K562 (cell line): ENCODE results near the gene ZFP69. TPM values are rescaled to one million over a fixed set of nuclear protein-coding genes. Genes with fewer than 3 reads are reported as not detected.

ENCODE experiments used
- DPF2 ChIP-seq: fragments of 450-650 bp; IDR thresholded peaks from 2 replicates; pipeline ENCODE4 v1.6.1; 2016
- MCM5 ChIP-seq: fragments of 450-650 bp; IDR thresholded peaks from 2 replicates; pipeline ENCODE4 v1.6.1; 2016; ENCODE audit warnings: low read depth
- MNT ChIP-seq, 2 experiments: fragments of 450-650 bp; conservative IDR thresholded peaks; 2 replicates each; pipeline ENCODE4 v1.6.1; 2017; ENCODE audit warnings: mild to moderate bottlenecking in 2 of 2, moderate library complexity in 2 of 2
- PRDM10 ChIP-seq: fragments of 450-650 bp; IDR thresholded peaks from 2 replicates; pipeline ENCODE4 v1.6.1; 2018; ENCODE audit not compliant: partially characterized antibody
- PTRF ChIP-seq: fragments of 450-650 bp; IDR thresholded peaks from 2 replicates; pipeline ENCODE4 v1.6.1; 2016; ENCODE audit warnings: mild to moderate bottlenecking, missing genetic modification characterization, missing compliant biosample characterization
- TEAD4 ChIP-seq, 2 experiments: sonication (generic) in 1 of 2; formaldehyde crosslinking in 1 of 2; IDR thresholded peaks; 2 replicates each; pipeline versions ENCODE4 v1.6.1 to v1.8.0; 2012 to 2022; ENCODE audit warnings: borderline replicate concordance in 1 of 2, inconsistent platforms in 1 of 2, low read length in 1 of 2, mild to moderate bottlenecking in 1 of 2, missing genetic modification reagents in 1 of 2
- ZNF146 ChIP-seq: IDR thresholded peaks from one replicate; pipeline ENCODE4 v1.6.1; 2018; ENCODE audit warnings: missing compliant biosample characterization; ENCODE audit not compliant: unreplicated experiment
- ZNF274 ChIP-seq: IDR thresholded peaks from 2 replicates; pipeline ENCODE4 v1.6.1; 2011; ENCODE audit warnings: low read depth, mild to moderate bottlenecking, low read length, moderate library complexity, borderline replicate concordance
- polyA plus RNA-seq, 8 experiments: library from polyadenylated mRNA; depleted of rRNA in 4 of 8; stranded (reverse) in 5 of 8; unstranded in 3 of 8; fragments of >200 nt; fragmentation: Nextera tagmentation in 2 of 8; fragmentation: Illumina TruSeq in 1 of 8; extraction: Ambion mirVana in 2 of 8; extraction: Trizol in 1 of 8; gene quantifications; 2 replicates each; pipeline versions ENCODE4 v1.2.1 to v1.2.3, GENCODE V29; 2011 to 2014; ENCODE audit warnings: inconsistent platforms in 1 of 8, missing spikeins in 1 of 8
- total RNA-seq, 7 experiments: library from RNA; depleted of rRNA in 6 of 7; stranded (reverse); fragments of >200 nt in 6 of 7; fragmentation: Illumina TruSeq in 2 of 7; extraction: Trizol in 2 of 7; gene quantifications; 2 replicates each; pipeline versions ENCODE4 v1.2.1 to v1.2.3, GENCODE V29; 2011 to 2021; ENCODE audit warnings: low replicate concordance in 1 of 7
- TF ChIP-seq, protein P1 (sequence below), 2 experiments: fragments of 450-650 bp; IDR thresholded peaks; 2 replicates each; pipeline ENCODE4 v1.6.1; 2016; ENCODE audit warnings: mild to moderate bottlenecking in 2 of 2, borderline replicate concordance in 1 of 2, low read depth in 1 of 2, moderate library complexity in 1 of 2
- TF ChIP-seq, protein P2 (sequence below): sonication (generic); formaldehyde crosslinking; IDR thresholded peaks from 2 replicates; pipeline ENCODE4 v1.8.0; 2022; ENCODE audit warnings: mild to moderate bottlenecking, missing genetic modification reagents, borderline replicate concordance

Gene ZFP69
- total and polyA plus RNA-seq, 9 of the 15 experiments (the other 6 are each of a cell fraction or from before 2014, with no cell fraction given): 2.0 to 8.4 (median 5.7) TPM

GRCh38 chr1:40531381-40532061 lies 54.4 kb downstream of the ZFP69 start, which contains the start of gene ZNF684 (continued):
- TF ChIP-seq, protein P1, sequence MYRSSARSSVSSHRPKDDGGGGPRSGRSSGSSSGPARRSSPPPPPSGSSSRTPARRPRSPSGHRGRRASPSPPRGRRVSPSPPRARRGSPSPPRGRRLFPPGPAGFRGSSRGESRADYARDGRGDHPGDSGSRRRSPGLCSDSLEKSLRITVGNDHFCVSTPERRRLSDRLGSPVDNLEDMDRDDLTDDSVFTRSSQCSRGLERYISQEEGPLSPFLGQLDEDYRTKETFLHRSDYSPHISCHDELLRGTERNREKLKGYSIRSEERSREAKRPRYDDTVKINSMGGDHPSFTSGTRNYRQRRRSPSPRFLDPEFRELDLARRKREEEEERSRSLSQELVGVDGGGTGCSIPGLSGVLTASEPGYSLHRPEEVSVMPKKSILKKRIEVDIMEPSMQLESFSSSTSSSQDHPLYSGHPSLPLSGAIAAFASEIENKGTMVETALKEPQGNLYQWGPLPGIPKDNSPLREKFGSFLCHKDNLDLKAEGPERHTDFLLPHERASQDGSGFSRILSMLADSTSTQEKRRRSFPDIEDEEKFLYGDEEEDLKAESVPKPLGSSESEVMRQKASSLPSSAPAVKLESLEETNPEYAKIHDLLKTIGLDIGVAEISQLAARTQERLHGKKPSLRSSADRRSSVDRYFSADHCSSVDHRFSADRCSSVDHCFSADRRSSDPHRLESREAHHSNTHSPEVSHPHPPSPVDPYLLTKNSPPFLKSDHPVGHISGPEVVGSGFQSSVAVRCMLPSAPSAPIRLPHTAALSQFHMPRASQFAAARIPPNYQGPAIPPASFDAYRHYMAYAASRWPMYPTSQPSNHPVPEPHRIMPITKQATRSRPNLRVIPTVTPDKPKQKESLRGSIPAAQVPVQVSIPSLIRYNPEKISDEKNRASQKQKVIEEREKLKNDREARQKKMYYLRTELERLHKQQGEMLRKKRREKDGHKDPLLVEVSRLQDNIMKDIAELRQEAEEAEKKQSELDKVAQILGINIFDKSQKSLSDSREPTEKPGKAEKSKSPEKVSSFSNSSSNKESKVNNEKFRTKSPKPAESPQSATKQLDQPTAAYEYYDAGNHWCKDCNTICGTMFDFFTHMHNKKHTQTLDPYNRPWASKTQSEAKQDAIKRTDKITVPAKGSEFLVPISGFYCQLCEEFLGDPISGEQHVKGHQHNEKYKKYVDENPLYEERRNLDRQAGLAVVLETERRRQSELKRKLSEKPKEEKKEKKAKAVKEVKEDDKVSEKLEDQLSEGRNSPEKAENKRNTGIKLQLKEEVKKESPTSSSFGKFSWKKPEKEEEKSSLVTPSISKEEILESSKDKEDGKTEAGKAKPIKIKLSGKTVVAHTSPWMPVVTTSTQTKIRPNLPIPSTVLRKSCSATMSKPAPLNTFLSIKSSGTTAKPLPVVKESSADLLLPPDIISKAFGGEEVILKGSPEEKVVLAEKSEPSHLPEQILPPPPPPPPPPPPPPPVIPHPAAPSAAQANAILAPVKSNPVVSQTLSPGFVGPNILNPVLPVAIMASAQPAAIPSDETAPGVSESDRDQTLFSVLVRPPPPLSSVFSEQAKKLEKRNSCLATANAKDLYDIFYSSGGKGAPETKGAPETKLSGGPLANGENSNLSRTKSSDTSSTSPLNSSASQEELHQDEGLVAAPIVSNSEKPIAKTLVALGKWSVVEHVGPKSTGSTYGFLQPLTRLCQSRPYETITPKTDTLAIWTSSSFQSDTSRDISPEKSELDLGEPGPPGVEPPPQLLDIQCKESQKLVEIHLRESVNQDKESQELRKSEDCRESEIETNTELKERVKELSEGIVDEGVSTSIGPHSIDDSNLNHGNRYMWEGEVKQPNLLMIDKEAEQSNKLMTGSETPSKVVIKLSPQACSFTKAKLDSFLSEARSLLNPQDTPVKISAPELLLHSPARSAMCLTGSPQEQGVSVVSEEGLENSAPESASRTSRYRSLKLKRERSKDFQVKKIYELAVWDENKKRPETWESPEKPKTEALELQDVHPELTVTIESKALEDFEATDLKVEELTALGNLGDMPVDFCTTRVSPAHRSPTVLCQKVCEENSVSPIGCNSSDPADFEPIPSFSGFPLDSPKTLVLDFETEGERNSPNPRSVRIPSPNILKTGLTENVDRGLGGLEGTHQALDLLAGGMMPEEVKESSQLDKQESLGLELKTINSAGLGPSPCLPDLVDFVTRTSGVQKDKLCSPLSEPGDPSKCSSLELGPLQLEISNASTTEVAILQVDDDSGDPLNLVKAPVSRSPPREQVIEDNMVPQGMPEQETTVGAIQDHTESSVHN (IDR thresholded peaks at IDR 0.05; ENCODE audit: borderline replicate concordance in 1 of 2, low read depth in 1 of 2): no peak
- TF ChIP-seq PTRF (no peak), DPF2 (0 out of 2 replicates have a peak, but pooled peaks have one; percentile 19), MCM5 (no peak), ZNF274 (no peak), TEAD4 (IDR thresholded peaks at IDR 0.05; ENCODE audit: low read length) (peak; percentile 24; the same call in 1 of the 2 replicates), TEAD4 (CRISPR knock-in tag; IDR thresholded peaks at IDR 0.05; ENCODE audit: borderline replicate concordance) (no peak), MNT (conservative IDR thresholded peaks at IDR 0.05) (peak; percentile 69 to 82), ZNF146 (no peak), PRDM10 (peak; percentile 45)
- TF ChIP-seq, protein P2, sequence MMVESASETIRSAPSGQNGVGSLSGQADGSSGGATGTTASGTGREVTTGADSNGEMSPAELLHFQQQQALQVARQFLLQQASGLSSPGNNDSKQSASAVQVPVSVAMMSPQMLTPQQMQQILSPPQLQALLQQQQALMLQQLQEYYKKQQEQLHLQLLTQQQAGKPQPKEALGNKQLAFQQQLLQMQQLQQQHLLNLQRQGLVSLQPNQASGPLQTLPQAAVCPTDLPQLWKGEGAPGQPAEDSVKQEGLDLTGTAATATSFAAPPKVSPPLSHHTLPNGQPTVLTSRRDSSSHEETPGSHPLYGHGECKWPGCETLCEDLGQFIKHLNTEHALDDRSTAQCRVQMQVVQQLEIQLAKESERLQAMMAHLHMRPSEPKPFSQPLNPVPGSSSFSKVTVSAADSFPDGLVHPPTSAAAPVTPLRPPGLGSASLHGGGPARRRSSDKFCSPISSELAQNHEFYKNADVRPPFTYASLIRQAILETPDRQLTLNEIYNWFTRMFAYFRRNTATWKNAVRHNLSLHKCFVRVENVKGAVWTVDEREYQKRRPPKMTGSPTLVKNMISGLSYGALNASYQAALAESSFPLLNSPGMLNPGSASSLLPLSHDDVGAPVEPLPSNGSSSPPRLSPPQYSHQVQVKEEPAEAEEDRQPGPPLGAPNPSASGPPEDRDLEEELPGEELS (CRISPR knock-in tag): peak; percentile 62; the same call in 1 of the 2 replicates
